HepG2 (cell line): ENCODE results near the gene ELOVL6. TPM values are rescaled to one million over a fixed set of nuclear protein-coding genes. Genes with fewer than 3 reads are reported as not detected.

Experiments
- ATAC-seq: fragments of 200-7000 bp; cut with Tn5 transposase; 3 replicates; pipeline ENCODE4 v1.9.1; 2020; ENCODE audit warnings: mild to moderate bottlenecking, moderate library complexity
- BruUV-seq: library from RNA; stranded (reverse); fragments of 400-500 nt; replicated peaks from 2 replicates; lab custom pipeline; 2021; lab: Mats Ljungman, UMichigan
- CTCF ChIA-PET: fragments of 300-600 bp; formaldehyde crosslinking; extraction: SDS; loops from one replicate; lab custom pipeline; 2021; ENCODE audit warnings: low total read pairs, inconsistent platforms, low intra/inter-chr PET ratio; lab: Yijun Ruan, JAX
- POLR2A ChIA-PET: fragments of 350-600 bp; sonication (Branson Sonifier 250); formaldehyde crosslinking; loops from one replicate; lab custom pipeline; 2020; ENCODE audit warnings: antibody characterized with exemption, inconsistent platforms; lab: Yijun Ruan, JAX
- DNase-seq: peaks from one replicate; pipeline ENCODE4 v3.0.0-alpha.2; 2015; ENCODE audit warnings: low spot score
- FAIRE-seq: peaks from 3 replicates; lab custom pipeline; 2011; peaks lifted over from hg19 to GRCh38; lab: Jason Lieb, UNC
- H2AFZ ChIP-seq: one replicate; pipeline ENCODE4 v1.6.1; 2011; ENCODE audit warnings: low read length, inconsistent platforms
- H3K27ac ChIP-seq: fragments of 300-600 bp; 3 replicates; pipeline ENCODE4 v1.8.0; 2011; ENCODE audit warnings: mixed run types, mild to moderate bottlenecking, mixed read lengths, low read length, inconsistent platforms; ENCODE audit not compliant: insufficient read depth; ENCODE audit errors: extremely low read length
- H3K27me3 ChIP-seq, 2 experiments: fragments of 200-600 bp in 1 of 2; 2 replicates in 1 of 2; 3 replicates in 1 of 2; pipeline versions ENCODE4 v1.6.0 to v1.8.0; 2011; ENCODE audit warnings: low read length in 2 of 2, mild to moderate bottlenecking in 2 of 2, moderate library complexity in 2 of 2, inconsistent platforms in 1 of 2; ENCODE audit not compliant: insufficient read depth in 2 of 2, control insufficient read depth in 1 of 2
- H3K36me3 ChIP-seq, 2 experiments: fragments of 200-600 bp in 1 of 2; replicated peaks in 1 of 2; 2 replicates in 1 of 2; 3 replicates in 1 of 2; pipeline versions ENCODE4 v1.5.1 to v1.8.0; 2011; ENCODE audit warnings: low read length in 2 of 2, inconsistent platforms in 1 of 2; ENCODE audit not compliant: insufficient read depth in 2 of 2, control insufficient read depth in 1 of 2
- H3K4me1 ChIP-seq: 2 replicates; pipeline ENCODE4 v1.5.1; 2012; ENCODE audit warnings: low read length, inconsistent platforms; ENCODE audit not compliant: insufficient read depth
- H3K4me2 ChIP-seq: 2 replicates; pipeline ENCODE4 v1.6.0; 2011; ENCODE audit warnings: low read depth, low read length, inconsistent platforms
- H3K4me3 ChIP-seq, 3 experiments: fragments of 200-600 bp in 1 of 3; sonication (generic), shearing (Covaris generic) in 1 of 3; replicated peaks in 1 of 3; 2 replicates each; pipeline ENCODE4 v1.5.1; 2011 to 2016; ENCODE audit warnings: low read length in 3 of 3, inconsistent platforms in 2 of 3, low read depth in 2 of 3, mild to moderate bottlenecking in 2 of 3, control low read depth in 1 of 3, mixed read lengths in 1 of 3; ENCODE audit not compliant: insufficient read depth in 1 of 3
- H3K79me2 ChIP-seq: one replicate; pipeline ENCODE4 v1.6.1; 2011; ENCODE audit warnings: low read length, inconsistent platforms; ENCODE audit not compliant: insufficient read depth
- H3K9ac ChIP-seq: 2 replicates; pipeline ENCODE4 v1.6.0; 2011; ENCODE audit warnings: mild to moderate bottlenecking, low read depth, low read length, inconsistent platforms; ENCODE audit not compliant: insufficient read depth
- H3K9me3 ChIP-seq: 2 replicates; pipeline ENCODE4 v1.5.1; 2012; ENCODE audit warnings: mild to moderate bottlenecking, low read length
- H4K20me1 ChIP-seq: 2 replicates; pipeline ENCODE4 v1.6.0; 2011; ENCODE audit warnings: inconsistent platforms, mild to moderate bottlenecking, low read length, moderate library complexity; ENCODE audit not compliant: insufficient read depth
- ARID2 ChIP-seq: sonication (generic); formaldehyde crosslinking; IDR thresholded peaks from 2 replicates; pipeline ENCODE4 v1.8.1; 2022; ENCODE audit warnings: mild to moderate bottlenecking, missing genetic modification reagents, borderline replicate concordance
- CCDC6 ChIP-seq: sonication (generic); formaldehyde crosslinking; IDR thresholded peaks from 2 replicates; pipeline ENCODE4 v1.8.1; 2022; ENCODE audit warnings: mild to moderate bottlenecking, missing genetic modification reagents, moderate library complexity
- HMGA1 ChIP-seq: sonication (generic); formaldehyde crosslinking; conservative IDR thresholded peaks from 2 replicates; pipeline ENCODE4 v1.4.0; 2020; ENCODE audit warnings: missing genetic modification reagents
- MTA3 ChIP-seq: sonication (generic); formaldehyde crosslinking; IDR thresholded peaks from 2 replicates; pipeline ENCODE4 v1.4.0; 2020; ENCODE audit warnings: missing genetic modification reagents
- NR2C2 ChIP-seq: sonication (generic); formaldehyde crosslinking; IDR thresholded peaks from 2 replicates; pipeline ENCODE4 v1.4.0; 2020; ENCODE audit warnings: missing genetic modification reagents, mild to moderate bottlenecking, moderate library complexity, borderline replicate concordance
- RBAK ChIP-seq: sonication (generic); formaldehyde crosslinking; IDR thresholded peaks from 2 replicates; pipeline ENCODE4 v1.5.1; 2020; ENCODE audit warnings: mild to moderate bottlenecking, missing genetic modification reagents
- SMC3 ChIP-seq: IDR thresholded peaks from 2 replicates; pipeline ENCODE4 v1.6.1; 2011; ENCODE audit warnings: low read length, improper control_type of control experiment
- SRSF1 ChIP-seq: fragments of 200-400 bp; formaldehyde crosslinking; optimal IDR thresholded peaks from 2 replicates; pipeline ENCODE3; 2017; ENCODE audit warnings: mild to moderate bottlenecking, low read depth, low read length, moderate library complexity
- STAT5B ChIP-seq: sonication (generic); formaldehyde crosslinking; IDR thresholded peaks from 2 replicates; pipeline ENCODE4 v1.4.0; 2020; ENCODE audit warnings: missing genetic modification reagents
- ZNF549 ChIP-seq: sonication (generic); formaldehyde crosslinking; IDR thresholded peaks from 2 replicates; pipeline ENCODE4 v1.5.0; 2020; ENCODE audit warnings: missing genetic modification reagents
- ZNF670 ChIP-seq: sonication (generic); formaldehyde crosslinking; IDR thresholded peaks from 2 replicates; pipeline ENCODE4 v1.8.0; 2022; ENCODE audit warnings: mild to moderate bottlenecking, missing genetic modification reagents, borderline replicate concordance
- ZNF766 ChIP-seq: sonication (generic); formaldehyde crosslinking; IDR thresholded peaks from 2 replicates; pipeline ENCODE4 v1.5.0; 2020; ENCODE audit warnings: missing genetic modification reagents, borderline replicate concordance
- ZNF776 ChIP-seq: sonication (generic); formaldehyde crosslinking; IDR thresholded peaks from 2 replicates; pipeline ENCODE4 v1.4.0; 2020; ENCODE audit warnings: mild to moderate bottlenecking, missing genetic modification reagents
- WGBS: methylation state at CpG from one replicate; pipeline ENCODE4 v1.1.6; 2017; ENCODE audit warnings: low lambda C conversion rate; 5-methylcytosine and 5-hydroxymethylcytosine counted together
- in situ Hi-C: cut with HindIII; loops from 2 replicates; pipeline ENCODE4 v1.10.0; 2017; ENCODE audit warnings: low pct_unique_long_range_greater_than_20kb; ENCODE audit not compliant: extremely low pct_ligation_motif_present
- intact Hi-C: fragments of 100-400 bp; cut with micrococcal nuclease; formaldehyde crosslinking; loops from one replicate; pipeline ENCODE4 v1.10.0; 2022; ENCODE audit not compliant: unreplicated experiment
- polyA plus RNA-seq, 8 experiments: library from polyadenylated mRNA; depleted of rRNA in 3 of 8; stranded (reverse) in 7 of 8; unstranded in 1 of 8; fragments of >200 nt; fragmentation: Illumina TruSeq in 4 of 8; extraction: Trizol in 4 of 8; gene quantifications; 2 replicates each; pipeline versions ENCODE4 v1.2.1 to v1.2.3, GENCODE V29; 2011 to 2016; ENCODE audit warnings: low read depth in 4 of 8, missing spikeins in 1 of 8, mixed read lengths in 1 of 8; ENCODE audit not compliant: insufficient read depth in 1 of 8
- total RNA-seq, 5 experiments: library from RNA; depleted of rRNA; stranded (reverse); fragments of >200 nt; fragmentation: Illumina TruSeq; extraction: Trizol; gene quantifications; 2 replicates each; pipeline ENCODE4 v1.2.3, GENCODE V29; 2016; ENCODE audit warnings: low read depth in 1 of 5
- TF ChIP-seq, protein P1 (sequence below): sonication (generic); formaldehyde crosslinking; IDR thresholded peaks from 2 replicates; pipeline ENCODE4 v1.4.0; 2020; ENCODE audit warnings: missing genetic modification reagents
- TF ChIP-seq, protein P2 (sequence below): sonication (generic); formaldehyde crosslinking; IDR thresholded peaks from 2 replicates; pipeline ENCODE4 v1.8.0; 2023; ENCODE audit warnings: mild to moderate bottlenecking, missing genetic modification reagents
- TF ChIP-seq, protein P3 (sequence below): sonication (generic); formaldehyde crosslinking; IDR thresholded peaks from 2 replicates; pipeline ENCODE4 v1.5.0; 2020; ENCODE audit warnings: missing genetic modification reagents
- TF ChIP-seq, protein P4 (sequence below): sonication (generic); formaldehyde crosslinking; IDR thresholded peaks from 2 replicates; pipeline ENCODE4 v1.4.0; 2020; ENCODE audit warnings: missing genetic modification reagents, low read depth, mild to moderate bottlenecking, borderline replicate concordance

Gene ELOVL6
- total and polyA plus RNA-seq, 2 of the 13 experiments (the other 11 are each of a cell fraction or from before 2014, with no cell fraction given) = 14.1 to 23.2 TPM

DNA sequence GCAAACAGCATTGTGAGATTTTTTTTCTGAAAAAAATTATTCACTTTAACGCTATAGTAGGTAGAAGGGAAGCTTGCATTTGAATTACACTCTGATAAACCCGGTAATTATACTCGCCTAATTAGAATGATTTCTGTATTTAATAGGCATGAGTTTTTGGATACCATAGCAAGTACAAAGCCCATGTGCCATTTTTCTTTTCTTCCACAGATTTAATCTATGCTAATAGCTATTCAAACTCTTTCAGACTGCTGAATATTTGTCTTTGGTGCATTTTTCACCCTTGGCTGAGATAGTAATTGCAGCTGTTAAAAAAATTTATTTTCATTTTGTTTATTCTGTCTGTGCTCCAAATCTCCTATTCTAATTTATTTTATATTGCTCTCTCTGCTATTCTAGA, 172.7 kb downstream of the ELOVL6 start (continued):
- TF ChIP-seq, protein P1, sequence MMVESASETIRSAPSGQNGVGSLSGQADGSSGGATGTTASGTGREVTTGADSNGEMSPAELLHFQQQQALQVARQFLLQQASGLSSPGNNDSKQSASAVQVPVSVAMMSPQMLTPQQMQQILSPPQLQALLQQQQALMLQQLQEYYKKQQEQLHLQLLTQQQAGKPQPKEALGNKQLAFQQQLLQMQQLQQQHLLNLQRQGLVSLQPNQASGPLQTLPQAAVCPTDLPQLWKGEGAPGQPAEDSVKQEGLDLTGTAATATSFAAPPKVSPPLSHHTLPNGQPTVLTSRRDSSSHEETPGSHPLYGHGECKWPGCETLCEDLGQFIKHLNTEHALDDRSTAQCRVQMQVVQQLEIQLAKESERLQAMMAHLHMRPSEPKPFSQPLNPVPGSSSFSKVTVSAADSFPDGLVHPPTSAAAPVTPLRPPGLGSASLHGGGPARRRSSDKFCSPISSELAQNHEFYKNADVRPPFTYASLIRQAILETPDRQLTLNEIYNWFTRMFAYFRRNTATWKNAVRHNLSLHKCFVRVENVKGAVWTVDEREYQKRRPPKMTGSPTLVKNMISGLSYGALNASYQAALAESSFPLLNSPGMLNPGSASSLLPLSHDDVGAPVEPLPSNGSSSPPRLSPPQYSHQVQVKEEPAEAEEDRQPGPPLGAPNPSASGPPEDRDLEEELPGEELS (CRISPR knock-in tag) = no peak
- no peak for TF ChIP-seq SMC3
- TF ChIP-seq HMGA1 (CRISPR knock-in tag) = no peak
- no peak for TF ChIP-seq ZNF670 (CRISPR knock-in tag)

DNA sequence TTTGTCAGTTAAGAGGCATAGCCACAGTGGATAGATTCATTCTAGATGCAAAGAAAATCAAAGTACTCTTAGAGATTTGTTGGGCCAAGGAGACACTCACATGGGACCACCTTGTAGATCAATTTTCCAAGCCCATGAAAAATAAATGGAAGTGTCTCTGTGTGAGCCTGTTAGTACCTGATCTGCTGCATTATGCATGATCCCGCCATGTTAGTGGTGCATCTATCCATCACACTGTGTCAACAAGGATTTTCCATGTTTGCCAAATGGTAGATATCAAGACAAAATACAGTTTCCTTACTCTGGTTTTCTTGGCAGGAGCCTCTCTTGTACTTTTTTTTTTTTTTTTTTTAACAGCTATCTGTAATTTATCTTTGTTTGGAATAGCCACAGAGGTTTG, 173.4 kb downstream of the ELOVL6 start:
- Histone ChIP-seq H3K27me3 (peaks cover 0 to 10% of the 10 kb centered on the region in 2 experiments; a peak in 2 of 5 replicates), H3K79me2 (no peaks in the 10 kb centered on the region), H2AFZ (no peak overlapping the region), H3K36me3 (no peaks in the 10 kb centered on the region), H3K4me3 (no peak overlapping the region), H4K20me1 (no peaks in the 10 kb centered on the region), H3K9me3 (no peaks in the 10 kb centered on the region), H3K27ac (no peak overlapping the region), H3K4me1 (peaks cover 5% of the 10 kb centered on the region), H3K4me2 (no peak overlapping the region), H3K9ac (no peak overlapping the region)
- POLR2A ChIA-PET = no interaction called here
- DNase-seq (no peak), FAIRE-seq (no peak), ATAC-seq (no peak)
- CTCF ChIA-PET = no interaction called here
- intact Hi-C loops (loop anchor here (1.0 kb wide), 1 partner anchor 15 kb away; no protein-coding TSS in a partner anchor), in situ Hi-C loops (no loop called here)
- 79% methylated on average over 1 of the region's 1 CpG for WGBS
- BruUV-seq = no TSS peak
- no peak for TF ChIP-seq SRSF1
- no peak for TF ChIP-seq ZNF776 (CRISPR knock-in tag)
- no peak for TF ChIP-seq ZNF766
- no peak for TF ChIP-seq RBAK (CRISPR knock-in tag)
- TF ChIP-seq, protein P2, sequence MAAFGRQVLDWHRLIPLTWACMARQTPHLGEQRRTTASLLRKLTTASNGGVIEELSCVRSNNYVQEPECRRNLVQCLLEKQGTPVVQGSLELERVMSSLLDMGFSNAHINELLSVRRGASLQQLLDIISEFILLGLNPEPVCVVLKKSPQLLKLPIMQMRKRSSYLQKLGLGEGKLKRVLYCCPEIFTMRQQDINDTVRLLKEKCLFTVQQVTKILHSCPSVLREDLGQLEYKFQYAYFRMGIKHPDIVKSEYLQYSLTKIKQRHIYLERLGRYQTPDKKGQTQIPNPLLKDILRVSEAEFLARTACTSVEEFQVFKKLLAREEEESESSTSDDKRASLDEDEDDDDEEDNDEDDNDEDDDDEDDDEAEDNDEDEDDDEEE (CRISPR knock-in tag) = no peak
- no peak for TF ChIP-seq ZNF549 (CRISPR knock-in tag)
- TF ChIP-seq MTA3 (CRISPR knock-in tag) = no peak
- TF ChIP-seq, protein P3, sequence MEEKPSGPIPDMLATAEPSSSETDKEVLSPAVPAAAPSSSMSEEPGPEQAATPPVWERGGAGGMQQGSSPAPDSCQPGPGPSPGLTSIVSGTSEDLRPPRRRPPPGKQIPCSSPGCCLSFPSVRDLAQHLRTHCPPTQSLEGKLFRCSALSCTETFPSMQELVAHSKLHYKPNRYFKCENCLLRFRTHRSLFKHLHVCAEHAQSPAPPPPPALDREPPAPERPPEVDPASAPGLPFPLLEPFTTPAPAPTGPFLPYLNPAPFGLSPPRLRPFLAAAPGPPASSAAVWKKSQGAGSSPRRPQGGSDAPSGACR (CRISPR knock-in tag) = no peak
- no peak for TF ChIP-seq ARID2 (CRISPR knock-in tag)
- TF ChIP-seq STAT5B = no peak
- no peak for TF ChIP-seq NR2C2 (CRISPR knock-in tag)
- TF ChIP-seq, protein P4, sequence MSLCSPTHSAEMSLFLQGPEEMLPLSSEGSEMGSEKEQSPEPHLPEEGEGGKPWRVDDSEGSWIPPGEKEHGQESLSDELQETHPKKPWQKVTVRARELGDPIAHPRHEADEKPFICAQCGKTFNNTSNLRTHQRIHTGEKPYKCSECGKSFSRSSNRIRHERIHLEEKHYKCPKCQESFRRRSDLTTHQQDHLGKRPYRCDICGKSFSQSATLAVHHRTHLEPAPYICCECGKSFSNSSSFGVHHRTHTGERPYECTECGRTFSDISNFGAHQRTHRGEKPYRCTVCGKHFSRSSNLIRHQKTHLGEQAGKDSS (CRISPR knock-in tag) = no peak
- no peak for TF ChIP-seq CCDC6 (CRISPR knock-in tag)
